SIG-M5 (cell line): ENCODE measurements around the gene MAGT1.
"Not testable (repeated sequence)": the region's sequence is repeated elsewhere in the genome, so short reads cannot be mapped to it uniquely, and the experiment has no call there.

Experiments used
- DNase-seq: peaks from one replicate; lab custom pipeline; 2025; lab: John Stamatoyannopoulos, UW

The MAGT1 gene

GRCh38 chrX:77831544-77831943 is 63.7 kb downstream of the MAGT1 start:
- DNase-seq = not testable (repeated sequence)

- not testable (repeated sequence) for DNase-seq
Observed at GRCh38 chrX:77821989-77822388, 73.2 kb downstream of the MAGT1 start.

GRCh38 chrX:77820091-77820727 is 75.0 kb downstream of the MAGT1 start:
- no peak for DNase-seq

GRCh38 chrX:77814210-77814609 is 81.0 kb downstream of the MAGT1 start:
- no peak for DNase-seq

GRCh38 chrX:77802201-77802600 is 93.0 kb downstream of the MAGT1 start:
- no peak for DNase-seq

GRCh38 chrX:77795124-77795523 is 100.1 kb downstream of the MAGT1 start:
- DNase-seq = no peak

- no peak for DNase-seq
Observed at GRCh38 chrX:77793946-77794345, 101.3 kb downstream of the MAGT1 start.

GRCh38 chrX:77788050-77788449 is 107.2 kb downstream of the MAGT1 start:
- DNase-seq = no peak

- DNase-seq = no peak
Observed at GRCh38 chrX:77786365-77786680, 108.9 kb downstream of the MAGT1 start.

GRCh38 chrX:77785486-77786364 is 109.5 kb downstream of the MAGT1 start, which contains the start of gene ATRX:
Gene ATRX, minus strand, starts transcription at chrX:77786216. Its CDS starts 215 bp downstream, at chrX:77786001.
- DNase-seq = peak; percentile 68

GRCh38 chrX:77779695-77780094 is 115.5 kb downstream of the MAGT1 start:
- DNase-seq = no peak

- no peak for DNase-seq
Observed at GRCh38 chrX:77776659-77777058, 118.6 kb downstream of the MAGT1 start.
